HEK293 (cell line): ENCODE results near the gene IPO9.
"Not testable (repeated sequence)": the region's sequence is repeated elsewhere in the genome, so short reads cannot be mapped to it uniquely, and the experiment has no call there.

Experiments
- CTCF ChIA-PET: fragments of 350-600 bp; formaldehyde crosslinking; extraction: SDS; loops from one replicate; lab custom pipeline; 2021; ENCODE audit warnings: antibody characterized with exemption; lab: Yijun Ruan, JAX
- POLR2A ChIA-PET: fragments of 300-600 bp; formaldehyde crosslinking; extraction: SDS; loops from one replicate; lab custom pipeline; 2020; ENCODE audit warnings: antibody characterized with exemption, inconsistent platforms; lab: Yijun Ruan, JAX
- H3K27ac ChIP-seq: fragments of 200-500 bp; sonication (Bioruptor generic); 2 replicates; pipeline ENCODE4 v1.5.1; 2014; ENCODE audit warnings: low read depth, low read length, control low read depth, inconsistent platforms; ENCODE audit errors: extremely low read depth
- H3K36me3 ChIP-seq, 2 experiments: fragments of 200-500 bp in 1 of 2; sonication (Bioruptor generic) in 1 of 2; 1 replicate in 1 of 2; 2 replicates in 1 of 2; pipeline ENCODE4 v1.5.1; 2014 to 2017; ENCODE audit warnings: inconsistent platforms in 2 of 2, low read length in 2 of 2; ENCODE audit not compliant: control insufficient read depth in 2 of 2, insufficient read depth in 1 of 2
- H3K4me1 ChIP-seq: fragments of 200-500 bp; sonication (Bioruptor generic); 2 replicates; pipeline ENCODE4 v1.5.1; 2014; ENCODE audit warnings: mild to moderate bottlenecking, low read length, inconsistent platforms; ENCODE audit not compliant: control insufficient read depth, insufficient read depth
- H3K4me3 ChIP-seq: 2 replicates; pipeline ENCODE4 v1.5.1; 2011; ENCODE audit warnings: low read depth, mild to moderate bottlenecking, control low read depth, low read length, moderate library complexity
- H3K9me3 ChIP-seq: fragments of 200-500 bp; sonication (Bioruptor generic); 2 replicates; pipeline ENCODE4 v1.5.1; 2014; ENCODE audit warnings: low read depth, low read length, inconsistent platforms; ENCODE audit not compliant: control insufficient read depth, insufficient read depth
- BCL11A ChIP-seq: fragments of 450-650 bp; formaldehyde crosslinking; IDR thresholded peaks from 2 replicates; pipeline ENCODE4 v1.5.1; 2016; ENCODE audit warnings: low read depth, missing biosample characterization, missing genetic modification characterization
- FEZF1 ChIP-seq: fragments of 450-650 bp; formaldehyde crosslinking; IDR thresholded peaks from 2 replicates; pipeline ENCODE4 v1.5.1; 2016; ENCODE audit warnings: missing biosample characterization, missing genetic modification characterization
- KLF8 ChIP-seq: fragments of 450-650 bp; formaldehyde crosslinking; IDR thresholded peaks from 2 replicates; pipeline ENCODE4 v1.5.1; 2016; ENCODE audit warnings: missing biosample characterization, missing genetic modification characterization
- KLF9 ChIP-seq: fragments of 450-650 bp; formaldehyde crosslinking; IDR thresholded peaks from 2 replicates; pipeline ENCODE4 v1.5.1; 2016; ENCODE audit warnings: missing biosample characterization, missing genetic modification characterization, low read depth
- PRDM6 ChIP-seq: fragments of 450-650 bp; formaldehyde crosslinking; IDR thresholded peaks from 2 replicates; pipeline ENCODE4 v1.5.1; 2017; ENCODE audit warnings: missing biosample characterization, missing genetic modification characterization
- SCRT2 ChIP-seq: fragments of 450-650 bp; formaldehyde crosslinking; IDR thresholded peaks from 2 replicates; pipeline ENCODE4 v1.5.1; 2016; ENCODE audit warnings: missing biosample characterization, missing genetic modification characterization
- YY2 ChIP-seq: fragments of 450-650 bp; formaldehyde crosslinking; IDR thresholded peaks from 2 replicates; pipeline ENCODE4 v1.5.1; 2016; ENCODE audit warnings: missing biosample characterization, missing genetic modification characterization
- ZFP3 ChIP-seq: fragments of 450-650 bp; formaldehyde crosslinking; IDR thresholded peaks from 2 replicates; pipeline ENCODE4 v1.5.1; 2016; ENCODE audit warnings: low read depth, missing biosample characterization, missing genetic modification characterization
- ZNF169 ChIP-seq: fragments of 450-650 bp; formaldehyde crosslinking; IDR thresholded peaks from 2 replicates; pipeline ENCODE4 v1.5.1; 2016; ENCODE audit warnings: missing biosample characterization, missing genetic modification characterization
- ZNF184 ChIP-seq: fragments of 450-650 bp; IDR thresholded peaks from 2 replicates; pipeline ENCODE4 v1.5.1; 2018; ENCODE audit warnings: missing biosample characterization, mild to moderate bottlenecking, missing genetic modification characterization
- ZNF324 ChIP-seq: fragments of 450-650 bp; formaldehyde crosslinking; IDR thresholded peaks from 2 replicates; pipeline ENCODE4 v1.5.1; 2016; ENCODE audit warnings: missing biosample characterization, missing genetic modification characterization
- ZNF416 ChIP-seq: fragments of 450-650 bp; formaldehyde crosslinking; IDR thresholded peaks from 2 replicates; pipeline ENCODE4 v1.5.1; 2016; ENCODE audit warnings: missing biosample characterization, missing genetic modification characterization
- ZNF561 ChIP-seq: fragments of 450-650 bp; IDR thresholded peaks from 2 replicates; pipeline ENCODE4 v1.5.1; 2018; ENCODE audit warnings: missing biosample characterization, missing genetic modification characterization, borderline replicate concordance
- ZNF626 ChIP-seq: fragments of 450-650 bp; sonication (Bioruptor Pico); formaldehyde crosslinking; IDR thresholded peaks from 2 replicates; pipeline ENCODE4 v1.5.1; 2018; ENCODE audit warnings: missing biosample characterization, missing genetic modification characterization, inconsistent platforms
- ZNF660 ChIP-seq: fragments of 450-650 bp; IDR thresholded peaks from 2 replicates; pipeline ENCODE4 v1.5.1; 2018; ENCODE audit warnings: missing biosample characterization, mild to moderate bottlenecking, missing genetic modification characterization
- ZNF747 ChIP-seq: fragments of 450-650 bp; formaldehyde crosslinking; IDR thresholded peaks from 2 replicates; pipeline ENCODE4 v1.5.1; 2016; ENCODE audit warnings: missing biosample characterization, missing genetic modification characterization
- TF ChIP-seq, protein P1 (sequence below): fragments of 450-650 bp; formaldehyde crosslinking; IDR thresholded peaks from 2 replicates; pipeline ENCODE4 v1.5.1; 2016; ENCODE audit warnings: missing biosample characterization, missing genetic modification characterization, borderline replicate concordance
- TF ChIP-seq, protein P2 (sequence below): fragments of 450-650 bp; formaldehyde crosslinking; IDR thresholded peaks from 2 replicates; pipeline ENCODE4 v1.5.1; 2016; ENCODE audit warnings: missing biosample characterization, missing genetic modification characterization

IPO9 gene

DNA sequence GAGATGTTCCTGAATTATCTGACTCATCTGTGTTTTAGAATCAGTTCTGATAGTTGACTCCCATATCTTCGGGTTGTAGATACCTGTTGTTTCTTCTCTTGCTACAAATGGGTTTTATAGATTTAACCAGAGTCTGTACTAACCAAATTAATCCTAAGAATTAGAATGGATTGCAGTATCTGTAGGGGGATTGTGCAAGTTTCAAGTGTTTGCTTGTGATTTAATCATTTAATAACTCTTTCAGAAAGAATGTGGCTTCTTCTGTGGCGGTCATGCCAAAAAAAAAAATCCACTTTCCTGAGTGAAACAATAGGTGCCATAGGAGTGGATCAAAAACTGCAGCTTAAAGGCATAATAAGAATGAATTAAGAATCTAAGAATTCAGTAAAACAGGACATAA, 9.4 kb downstream of the IPO9 start:
- Histone ChIP-seq H3K4me1 (no peaks in the 10 kb centered on the region), H3K36me3 (peaks cover 8 to 34% of the 10 kb centered on the region in 2 experiments; a peak in 2 of 3 replicates), H3K27ac (no peak overlapping the region), H3K9me3 (no peaks in the 10 kb centered on the region), H3K4me3 (no peak overlapping the region)
- CTCF ChIA-PET, result interaction anchor here (0.7 to 1.3 kb wide), 3 partner anchors 39 to 149 kb away, joined by 3 read pairs; no protein-coding TSS in a partner anchor
- TF ChIP-seq PRDM6 (tag by site-specific recombination) (0 out of 2 replicates have a peak, but pooled peaks have one; percentile 39), SCRT2 (tag by site-specific recombination) (peak; percentile 35; the same call in 1 of the 2 replicates)
- TF ChIP-seq, protein P1, sequence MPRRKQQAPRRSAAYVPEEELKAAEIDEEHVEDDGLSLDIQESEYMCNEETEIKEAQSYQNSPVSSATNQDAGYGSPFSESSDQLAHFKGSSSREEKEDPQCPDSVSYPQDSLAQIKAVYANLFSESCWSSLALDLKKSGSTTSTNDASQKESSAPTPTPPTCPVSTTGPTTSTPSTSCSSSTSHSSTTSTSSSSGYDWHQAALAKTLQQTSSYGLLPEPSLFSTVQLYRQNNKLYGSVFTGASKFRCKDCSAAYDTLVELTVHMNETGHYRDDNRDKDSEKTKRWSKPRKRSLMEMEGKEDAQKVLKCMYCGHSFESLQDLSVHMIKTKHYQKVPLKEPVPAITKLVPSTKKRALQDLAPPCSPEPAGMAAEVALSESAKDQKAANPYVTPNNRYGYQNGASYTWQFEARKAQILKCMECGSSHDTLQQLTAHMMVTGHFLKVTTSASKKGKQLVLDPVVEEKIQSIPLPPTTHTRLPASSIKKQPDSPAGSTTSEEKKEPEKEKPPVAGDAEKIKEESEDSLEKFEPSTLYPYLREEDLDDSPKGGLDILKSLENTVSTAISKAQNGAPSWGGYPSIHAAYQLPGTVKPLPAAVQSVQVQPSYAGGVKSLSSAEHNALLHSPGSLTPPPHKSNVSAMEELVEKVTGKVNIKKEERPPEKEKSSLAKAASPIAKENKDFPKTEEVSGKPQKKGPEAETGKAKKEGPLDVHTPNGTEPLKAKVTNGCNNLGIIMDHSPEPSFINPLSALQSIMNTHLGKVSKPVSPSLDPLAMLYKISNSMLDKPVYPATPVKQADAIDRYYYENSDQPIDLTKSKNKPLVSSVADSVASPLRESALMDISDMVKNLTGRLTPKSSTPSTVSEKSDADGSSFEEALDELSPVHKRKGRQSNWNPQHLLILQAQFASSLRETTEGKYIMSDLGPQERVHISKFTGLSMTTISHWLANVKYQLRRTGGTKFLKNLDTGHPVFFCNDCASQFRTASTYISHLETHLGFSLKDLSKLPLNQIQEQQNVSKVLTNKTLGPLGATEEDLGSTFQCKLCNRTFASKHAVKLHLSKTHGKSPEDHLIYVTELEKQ (tag by site-specific recombination), result no peak
- POLR2A ChIA-PET, result no interaction called here

DNA sequence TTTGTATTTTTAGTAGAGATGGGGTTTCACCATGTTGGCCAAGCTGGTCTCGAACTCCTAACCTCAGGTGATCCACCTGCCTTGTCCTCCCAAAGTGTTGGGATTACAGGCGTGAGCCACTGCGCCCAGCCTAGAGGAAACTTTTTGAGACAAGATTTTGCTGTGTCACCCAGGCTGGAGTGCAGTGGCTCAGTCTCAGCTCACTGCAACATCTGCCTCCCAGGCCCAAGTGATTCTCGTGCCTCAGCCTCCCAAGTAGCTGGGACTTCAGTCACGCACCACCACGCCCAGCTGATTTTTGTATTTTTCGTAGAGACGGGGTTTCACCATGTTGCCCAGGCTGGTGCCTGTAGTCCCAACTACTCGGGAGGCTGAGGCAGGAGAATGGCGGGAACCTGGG, 10.1 kb downstream of the IPO9 start:
- CTCF ChIA-PET, result interaction anchor here (0.7 to 1.3 kb wide), 2 partner anchors 38 to 46 kb away, joined by 3 read pairs; no protein-coding TSS in a partner anchor
- H3K27ac ChIP-seq, H3K4me1 ChIP-seq, POLR2A ChIA-PET, H3K9me3 ChIP-seq, H3K4me3 ChIP-seq: not testable (repeated sequence)
- H3K36me3 ChIP-seq, result peaks cover 8 to 34% of the 10 kb centered on the region in 2 experiments; a peak in 2 of 3 replicates

- no peak overlapping the region for H3K4me3 ChIP-seq
- no peak for TF ChIP-seq FEZF1 (tag by site-specific recombination)
- TF ChIP-seq ZNF747 (tag by site-specific recombination), result no peak
- TF ChIP-seq YY2 (tag by site-specific recombination), result no peak
- TF ChIP-seq ZNF416, result no peak
- TF ChIP-seq, protein P2, sequence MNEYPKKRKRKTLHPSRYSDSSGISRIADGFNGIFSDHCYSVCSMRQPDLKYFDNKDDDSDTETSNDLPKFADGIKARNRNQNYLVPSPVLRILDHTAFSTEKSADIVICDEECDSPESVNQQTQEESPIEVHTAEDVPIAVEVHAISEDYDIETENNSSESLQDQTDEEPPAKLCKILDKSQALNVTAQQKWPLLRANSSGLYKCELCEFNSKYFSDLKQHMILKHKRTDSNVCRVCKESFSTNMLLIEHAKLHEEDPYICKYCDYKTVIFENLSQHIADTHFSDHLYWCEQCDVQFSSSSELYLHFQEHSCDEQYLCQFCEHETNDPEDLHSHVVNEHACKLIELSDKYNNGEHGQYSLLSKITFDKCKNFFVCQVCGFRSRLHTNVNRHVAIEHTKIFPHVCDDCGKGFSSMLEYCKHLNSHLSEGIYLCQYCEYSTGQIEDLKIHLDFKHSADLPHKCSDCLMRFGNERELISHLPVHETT (tag by site-specific recombination), result no peak
- no peak for TF ChIP-seq KLF8 (tag by site-specific recombination)
- TF ChIP-seq ZNF184, result no peak
- no peak for TF ChIP-seq ZNF626 (tag by site-specific recombination)
- TF ChIP-seq ZNF660 (tag by site-specific recombination), result no peak
- no peak for TF ChIP-seq ZNF169 (tag by site-specific recombination)
- no peak for TF ChIP-seq ZNF324 (tag by site-specific recombination)
- TF ChIP-seq BCL11A (tag by site-specific recombination), result no peak
- TF ChIP-seq KLF9, result no peak
- TF ChIP-seq ZFP3 (tag by site-specific recombination), result no peak
- no peak for TF ChIP-seq ZNF561 (tag by site-specific recombination)
- H3K27ac ChIP-seq, result no peak overlapping the region
- ChIA-PET CTCF (interaction anchor here (1.0 kb wide), 1 partner anchor 8 kb away, joined by 3 read pairs; no protein-coding TSS in a partner anchor), POLR2A (interaction anchor here (1.2 kb wide), 1 partner anchor 11 kb away, joined by 5 read pairs; the partner anchor contains the start of gene IPO9)
- H3K9me3 ChIP-seq, result no peaks in the 10 kb centered on the region
- H3K4me1 ChIP-seq, result no peaks in the 10 kb centered on the region
- H3K36me3 ChIP-seq, result peaks cover 8 to 28% of the 10 kb centered on the region in 2 experiments; a peak in 2 of 3 replicates
Observed at GRCh38 chr1:201840055-201840454, 11.1 kb downstream of the IPO9 start.
